K562 treated with DMSO at 1 percent for 4 hours (cell line): ENCODE results near the gene CLDN17. TPM values are rescaled to one million over a fixed set of nuclear protein-coding genes. Genes with fewer than 3 reads are reported as not detected.

ENCODE experiments used
- total RNA-seq: library from RNA; unstranded; fragments of 300-600 nt; gene quantifications from 2 replicates; pipeline ENCODE4 v1.2.3, GENCODE V29; 2022; ENCODE audit not compliant: insufficient read depth

The CLDN17 gene
- not detected in 2 replicates for total RNA-seq

DNA sequence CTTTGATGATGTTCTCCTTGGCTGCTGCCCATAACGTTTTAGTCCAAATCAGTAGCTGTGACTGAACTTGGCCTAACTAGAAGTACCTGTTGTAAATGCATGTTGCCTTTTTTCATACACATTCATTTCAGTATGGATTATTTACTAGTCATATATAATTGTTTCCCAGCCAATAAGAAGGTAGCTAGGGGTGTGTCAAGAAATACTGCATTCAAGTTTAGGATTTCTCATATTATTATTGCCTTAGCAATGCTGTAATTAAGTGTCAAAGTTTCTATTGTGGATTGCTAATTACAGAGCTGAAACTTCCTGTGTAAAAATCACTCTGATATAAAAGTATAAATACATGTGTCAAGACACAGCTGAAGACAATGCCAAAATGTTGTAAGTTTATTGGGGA is at the start of gene CLDN17:
Gene CLDN17 (minus strand): TSS at position 101 of the 400 bp plus-strand sequence. CDS start 188 bp downstream, outside the sequence.

DNA sequence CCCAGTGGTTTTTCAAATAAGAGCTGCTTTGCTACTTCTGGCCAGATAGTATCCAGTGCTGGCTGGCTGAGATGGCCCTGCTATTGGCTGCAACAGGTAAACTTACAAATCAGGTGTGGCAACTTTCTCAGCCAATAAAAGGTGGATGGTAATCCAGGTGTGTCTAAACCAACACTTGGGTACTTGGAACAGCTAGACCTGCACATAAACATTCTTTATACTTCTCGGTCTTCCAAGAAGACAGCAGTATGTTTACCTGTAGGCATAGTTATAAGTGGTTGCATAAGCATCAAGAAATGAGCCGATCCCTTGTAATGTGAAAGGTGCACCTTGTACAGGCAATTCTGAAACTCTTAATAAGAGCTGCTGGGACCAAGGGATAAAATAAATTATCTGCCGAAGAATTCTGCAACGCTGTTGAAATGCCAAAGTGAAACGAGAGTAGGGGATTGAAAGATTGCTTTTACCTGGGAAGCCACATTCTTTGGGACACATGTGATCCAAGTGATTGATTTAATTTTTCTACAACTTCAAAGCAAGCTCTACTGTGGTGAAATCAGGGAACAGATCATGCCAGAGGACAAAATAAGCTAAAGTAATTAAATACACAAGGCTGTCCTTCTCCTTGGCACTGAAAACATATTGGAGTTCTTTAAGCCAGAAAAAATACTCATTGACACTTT is 49.6 kb upstream of the CLDN17 start, which contains the start of gene CLDN8:
Gene CLDN8 (minus strand): TSS at position 57 of the 683 bp plus-strand sequence. CDS start 172 bp downstream, outside the sequence.

Other genes with a start within 250 kb of the CLDN17 start
- 1.4 and 1.9 TPM in 2 replicates for gene GRIK1, start 226.8 kb downstream of the CLDN17 start, total RNA-seq
- not detected in 2 replicates for gene CLDN8, start 49.3 kb upstream of the CLDN17 start, total RNA-seq
- not detected in 2 replicates for gene KRTAP24-1, start 116.1 kb upstream of the CLDN17 start, total RNA-seq
- gene KRTAP25-1, start 122.7 kb upstream of the CLDN17 start, total RNA-seq, result not detected in 2 replicates
- gene KRTAP26-1, start 153.5 kb upstream of the CLDN17 start, total RNA-seq, result not detected in 2 replicates
- not detected in 2 replicates for gene KRTAP27-1, start 170.9 kb upstream of the CLDN17 start, total RNA-seq
- gene KRTAP23-1, start 181.8 kb upstream of the CLDN17 start, total RNA-seq, result not detected in 2 replicates
- gene KRTAP13-2, start 205.5 kb upstream of the CLDN17 start, total RNA-seq, result not detected in 2 replicates
- not detected in 2 replicates for gene KRTAP13-1, start 229.2 kb upstream of the CLDN17 start, total RNA-seq